Cardiac fibroblast (primary cell): Measurements from ENCODE around the gene FAN1.

ENCODE experiments used
- DNase-seq, 2 donors: peaks; one replicate each; pipeline versions ENCODE4 v3.0.0 to v3.0.0-alpha.2; 2010; ENCODE audit warnings: low read depth in 2 of 2
- H3K4me3 ChIP-seq, 2 donors: replicated peaks in 1 of 2; 1 replicate in 1 of 2; 2 replicates in 1 of 2; pipeline ENCODE4 v1.5.1; 2011; ENCODE audit warnings: low read depth in 2 of 2, low read length in 2 of 2, mild to moderate bottlenecking in 2 of 2, moderate library complexity in 1 of 2
- CTCF ChIP-seq: IDR thresholded peaks from one replicate; pipeline ENCODE4 v1.5.1; 2011; ENCODE audit warnings: low read depth, mild to moderate bottlenecking, low read length, inconsistent platforms

FAN1 gene

GRCh38 chr15:30953183-30953582 lies 49.5 kb downstream of the FAN1 start:
- no peak for DNase-seq
- no peak overlapping the region for H3K4me3 ChIP-seq
- TF ChIP-seq CTCF, result no peak

GRCh38 chr15:30953731-30954378 lies 50.1 kb downstream of the FAN1 start:
- peak; percentile 75 to 97 for DNase-seq
- H3K4me3 ChIP-seq, result no peak overlapping the region
- TF ChIP-seq CTCF, result no peak

- no peak for TF ChIP-seq CTCF
- no peak overlapping the region for H3K4me3 ChIP-seq
- peak; percentile 13 to 34 for DNase-seq
Measured at GRCh38 chr15:30954674-30955073, 51.0 kb downstream of the FAN1 start.

GRCh38 chr15:30956216-30957124 lies 52.8 kb downstream of the FAN1 start:
- no peak overlapping the region for H3K4me3 ChIP-seq
- TF ChIP-seq CTCF, result no peak
- DNase-seq, result peak in 1 of 2 donors; percentile 20

GRCh38 chr15:30958219-30958618 lies 54.5 kb downstream of the FAN1 start:
- TF ChIP-seq CTCF, result no peak
- H3K4me3 ChIP-seq, result no peak overlapping the region
- DNase-seq, result no peak

GRCh38 chr15:30962079-30962478 lies 58.4 kb downstream of the FAN1 start:
- no peak overlapping the region for H3K4me3 ChIP-seq
- no peak for TF ChIP-seq CTCF
- no peak for DNase-seq
